GM12891 (cell line): ENCODE data around the gene OR6B2.

Experiments
- PAX5 ChIP-seq: IDR thresholded peaks from 2 replicates; pipeline ENCODE4 v1.6.1; 2011; ENCODE audit warnings: low read length, moderate library complexity, mild to moderate bottlenecking; ENCODE audit not compliant: insufficient read depth, severe bottlenecking
- POLR2A ChIP-seq: IDR thresholded peaks from 2 replicates; pipeline ENCODE4 v1.6.1; 2011; ENCODE audit warnings: low read depth, low read length, control low read depth
- POLR2AphosphoS5 ChIP-seq: IDR thresholded peaks from 2 replicates; pipeline ENCODE4 v1.6.1; 2011; ENCODE audit warnings: low read depth, low read length, control low read depth
- SPI1 ChIP-seq: IDR thresholded peaks from 2 replicates; pipeline ENCODE4 v1.6.1; 2011; ENCODE audit warnings: low read depth, low read length, control low read depth
- TAF1 ChIP-seq: IDR thresholded peaks from 2 replicates; pipeline ENCODE4 v1.6.1; 2011; ENCODE audit warnings: low read depth, low read length, control low read depth

- no peak for TF ChIP-seq POLR2A
- no peak for TF ChIP-seq PAX5
- no peak for TF ChIP-seq POLR2AphosphoS5
- TF ChIP-seq TAF1: no peak
- no peak for TF ChIP-seq SPI1
These were observed 32.4 kb downstream of the OR6B2 start for GRCh38 chr2:239997686-239998409.
